WTC11 (cell line): ENCODE data around the gene PLEKHG7.

Source experiments
- CREB1 ChIP-seq: sonication (generic); formaldehyde crosslinking; IDR thresholded peaks from 2 replicates; pipeline ENCODE4 v1.8.0; 2023; ENCODE audit warnings: mild to moderate bottlenecking, missing genetic modification reagents
- CTCF ChIP-seq: fragments of 200-600 bp; IDR thresholded peaks from 2 replicates; pipeline ENCODE4 v1.8.0; 2022; ENCODE audit warnings: antibody characterized with exemption
- E2F1 ChIP-seq: sonication (generic); formaldehyde crosslinking; IDR thresholded peaks from 2 replicates; pipeline ENCODE4 v1.8.0; 2022; ENCODE audit warnings: mild to moderate bottlenecking, missing genetic modification reagents
- ELF4 ChIP-seq: sonication (generic); formaldehyde crosslinking; IDR thresholded peaks from 2 replicates; pipeline ENCODE4 v1.8.1; 2022; ENCODE audit warnings: low read depth, mild to moderate bottlenecking, moderate library complexity, missing genetic modification reagents
- FOXJ3 ChIP-seq: sonication (generic); formaldehyde crosslinking; IDR thresholded peaks from 2 replicates; pipeline ENCODE4 v1.9.0; 2021; ENCODE audit warnings: missing genetic modification reagents, mild to moderate bottlenecking, borderline replicate concordance
- FOXP4 ChIP-seq: sonication (generic); formaldehyde crosslinking; IDR thresholded peaks from 2 replicates; pipeline ENCODE4 v1.8.0; 2022; ENCODE audit warnings: mild to moderate bottlenecking, missing genetic modification reagents
- IRF2 ChIP-seq: sonication (generic); formaldehyde crosslinking; IDR thresholded peaks from 2 replicates; pipeline ENCODE4 v1.8.0; 2022; ENCODE audit warnings: low read depth, missing genetic modification reagents, borderline replicate concordance
- MAX ChIP-seq: sonication (generic); formaldehyde crosslinking; IDR thresholded peaks from 2 replicates; pipeline ENCODE4 v1.8.0; 2022; ENCODE audit warnings: mild to moderate bottlenecking, missing genetic modification reagents
- NFE2L1 ChIP-seq: sonication (generic); formaldehyde crosslinking; IDR thresholded peaks from 2 replicates; pipeline ENCODE4 v1.8.1; 2023; ENCODE audit warnings: missing genetic modification reagents
- NR2C2 ChIP-seq: sonication (generic); formaldehyde crosslinking; IDR thresholded peaks from 2 replicates; pipeline ENCODE4 v1.8.0; 2022; ENCODE audit warnings: mild to moderate bottlenecking, missing genetic modification reagents
- USF2 ChIP-seq: sonication (generic); formaldehyde crosslinking; IDR thresholded peaks from 2 replicates; pipeline ENCODE4 v1.8.1; 2023; ENCODE audit warnings: mild to moderate bottlenecking, missing genetic modification reagents, moderate library complexity
- ZNF512 ChIP-seq: sonication (generic); formaldehyde crosslinking; IDR thresholded peaks from 2 replicates; pipeline ENCODE4 v1.8.1; 2022; ENCODE audit warnings: missing genetic modification reagents, borderline replicate concordance

- TF ChIP-seq CTCF (no peak), NR2C2 (CRISPR knock-in tag) (no peak), NFE2L1 (no peak), FOXJ3 (no peak), E2F1 (CRISPR knock-in tag) (no peak), IRF2 (CRISPR knock-in tag) (no peak), MAX (CRISPR knock-in tag) (no peak), CREB1 (CRISPR knock-in tag) (no peak), FOXP4 (CRISPR knock-in tag) (no peak), ZNF512 (CRISPR knock-in tag) (no peak), USF2 (CRISPR knock-in tag) (no peak), ELF4 (no peak)
Observed at GRCh38 chr12:92703786-92704185, 997 bp downstream of the PLEKHG7 start.
